ENCODE data around the gene NEO1. TPM values are rescaled to one million over a fixed set of nuclear protein-coding genes. Genes with fewer than 3 reads are reported as not detected.

NEO1 gene
- total RNA-seq, 2 donors from 2014 or later = 14.4 to 15.9 TPM

DNA sequence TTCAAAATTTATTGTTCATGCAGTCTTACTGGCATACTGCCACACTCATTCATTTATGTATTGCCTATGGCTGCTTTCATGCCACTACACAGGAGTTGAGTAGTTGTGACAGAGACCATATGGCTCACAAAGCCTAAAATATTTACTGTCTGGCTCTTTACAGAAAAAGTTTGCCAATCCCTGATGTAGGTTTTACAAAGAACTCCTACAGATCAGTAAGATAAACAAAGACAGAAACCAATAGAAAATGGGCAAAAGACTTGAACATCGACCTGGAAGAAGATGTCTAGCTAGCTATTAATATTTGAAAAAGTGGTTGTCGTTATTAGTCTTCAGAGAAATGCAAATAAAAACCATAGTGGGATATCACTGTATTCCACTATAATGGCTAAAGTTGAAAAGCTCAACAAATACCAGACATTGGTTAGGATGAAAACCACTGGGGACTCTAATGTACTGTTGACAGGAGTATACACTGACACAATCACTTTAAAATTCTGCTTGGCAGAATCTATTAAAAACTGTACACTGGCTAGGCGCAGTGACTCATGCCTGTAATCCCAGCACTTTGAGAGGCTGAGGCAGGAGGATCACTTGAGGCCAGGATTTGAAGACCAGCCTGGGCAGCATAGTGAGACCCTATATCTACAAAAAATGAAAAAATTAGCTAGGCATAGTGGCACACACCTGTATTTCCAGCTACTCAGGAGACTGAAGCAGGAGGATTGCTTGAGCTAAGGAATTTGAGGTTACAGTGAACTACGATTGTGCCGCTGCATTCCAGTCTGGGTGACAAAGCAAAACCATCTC, 87.7 kb downstream of the NEO1 start:
- H3K4me1 ChIP-seq = no peaks in the 10 kb centered on the region
- no peaks in the 10 kb centered on the region for H3K27me3 ChIP-seq
- no peak overlapping the region for H3K4me3 ChIP-seq
- DNase-seq (ENCODE audit: low spot score) = no peak
- TF ChIP-seq, protein P1, sequence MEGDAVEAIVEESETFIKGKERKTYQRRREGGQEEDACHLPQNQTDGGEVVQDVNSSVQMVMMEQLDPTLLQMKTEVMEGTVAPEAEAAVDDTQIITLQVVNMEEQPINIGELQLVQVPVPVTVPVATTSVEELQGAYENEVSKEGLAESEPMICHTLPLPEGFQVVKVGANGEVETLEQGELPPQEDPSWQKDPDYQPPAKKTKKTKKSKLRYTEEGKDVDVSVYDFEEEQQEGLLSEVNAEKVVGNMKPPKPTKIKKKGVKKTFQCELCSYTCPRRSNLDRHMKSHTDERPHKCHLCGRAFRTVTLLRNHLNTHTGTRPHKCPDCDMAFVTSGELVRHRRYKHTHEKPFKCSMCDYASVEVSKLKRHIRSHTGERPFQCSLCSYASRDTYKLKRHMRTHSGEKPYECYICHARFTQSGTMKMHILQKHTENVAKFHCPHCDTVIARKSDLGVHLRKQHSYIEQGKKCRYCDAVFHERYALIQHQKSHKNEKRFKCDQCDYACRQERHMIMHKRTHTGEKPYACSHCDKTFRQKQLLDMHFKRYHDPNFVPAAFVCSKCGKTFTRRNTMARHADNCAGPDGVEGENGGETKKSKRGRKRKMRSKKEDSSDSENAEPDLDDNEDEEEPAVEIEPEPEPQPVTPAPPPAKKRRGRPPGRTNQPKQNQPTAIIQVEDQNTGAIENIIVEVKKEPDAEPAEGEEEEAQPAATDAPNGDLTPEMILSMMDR (IDR thresholded peaks at IDR 0.05) = no peak
- H3K9me3 ChIP-seq = no peaks in the 10 kb centered on the region
- no peak overlapping the region for H3K27ac ChIP-seq
- H3K36me3 ChIP-seq = no peaks in the 10 kb centered on the region

GRCh38 chr15:73141216-73141900, 89.1 kb downstream of the NEO1 start:
- Histone ChIP-seq H3K27ac (no peak overlapping the region), H3K4me3 (no peak overlapping the region), H3K36me3 (no peaks in the 10 kb centered on the region), H3K4me1 (no peaks in the 10 kb centered on the region), H3K9me3 (no peaks in the 10 kb centered on the region), H3K27me3 (no peaks in the 10 kb centered on the region)
- DNase-seq (ENCODE audit: low spot score) = no peak
- TF ChIP-seq, protein P1 (IDR thresholded peaks at IDR 0.05) = no peak

DNA sequence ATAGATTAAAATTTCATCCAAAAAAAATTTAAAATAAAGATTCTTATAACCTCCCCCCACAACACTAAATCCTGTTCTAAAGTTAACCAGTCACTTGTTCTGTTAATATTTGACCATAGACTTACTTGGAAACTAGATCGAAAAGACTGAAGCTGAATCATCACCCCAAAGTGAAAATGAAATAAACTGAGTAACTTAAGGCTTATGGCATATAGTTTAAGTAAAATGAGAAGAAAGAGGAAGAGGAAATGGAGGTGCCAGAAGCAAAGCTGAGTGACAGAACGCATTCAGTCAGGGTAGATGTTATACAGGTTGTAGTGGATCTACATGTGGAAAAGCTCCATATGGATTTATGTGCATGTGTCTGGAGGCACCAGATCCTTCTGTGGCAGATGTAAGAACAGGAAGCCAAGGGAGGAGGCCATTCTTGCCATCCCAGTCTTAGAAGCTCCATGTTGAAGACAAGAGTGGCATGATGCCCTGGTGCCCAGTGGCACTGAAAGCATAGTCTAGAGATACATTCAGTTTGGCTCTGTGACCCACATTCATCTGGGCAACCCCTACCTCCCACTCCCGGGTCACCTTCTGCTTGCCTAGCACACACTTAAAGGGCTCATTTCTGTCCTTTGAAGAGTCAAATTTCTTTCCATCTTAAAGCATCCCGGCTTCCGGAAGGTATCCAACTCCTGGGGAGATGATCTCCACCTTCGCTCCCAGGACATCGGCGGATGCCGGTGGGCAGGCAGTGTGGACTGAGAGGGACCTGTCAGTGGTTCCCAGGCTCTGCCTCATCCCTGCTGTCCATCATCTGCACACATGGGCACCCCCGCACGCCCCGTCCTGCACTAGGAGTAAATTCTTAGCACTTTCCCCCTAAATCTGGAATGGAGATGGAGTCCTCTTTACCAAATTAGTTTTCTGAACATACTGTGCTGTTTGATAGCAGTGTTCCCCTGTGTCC, 90.8 kb downstream of the NEO1 start:
- H3K27me3 ChIP-seq = no peaks in the 10 kb centered on the region
- no peak for DNase-seq (ENCODE audit: low spot score)
- no peak overlapping the region for H3K4me3 ChIP-seq
- H3K4me1 ChIP-seq = no peaks in the 10 kb centered on the region
- H3K27ac ChIP-seq = no peak overlapping the region
- no peaks in the 10 kb centered on the region for H3K36me3 ChIP-seq
- TF ChIP-seq, protein P1 (IDR thresholded peaks at IDR 0.05) = no peak
- H3K9me3 ChIP-seq = no peaks in the 10 kb centered on the region

GRCh38 chr15:73143763-73144155, 91.5 kb downstream of the NEO1 start:
- Histone ChIP-seq H3K4me3 (no peak overlapping the region), H3K27ac (no peak overlapping the region), H3K27me3 (no peaks in the 10 kb centered on the region), H3K4me1 (no peaks in the 10 kb centered on the region), H3K9me3 (no peaks in the 10 kb centered on the region), H3K36me3 (no peaks in the 10 kb centered on the region)
- TF ChIP-seq, protein P1 (IDR thresholded peaks at IDR 0.05) = no peak
- no peak for DNase-seq (ENCODE audit: low spot score)

- no peak for DNase-seq (ENCODE audit: low spot score)
- H3K27me3 ChIP-seq = no peaks in the 10 kb centered on the region
- TF ChIP-seq, protein P1 (IDR thresholded peaks at IDR 0.05) = no peak
- no peak overlapping the region for H3K27ac ChIP-seq
- no peaks in the 10 kb centered on the region for H3K4me1 ChIP-seq
- no peaks in the 10 kb centered on the region for H3K9me3 ChIP-seq
- H3K36me3 ChIP-seq = no peaks in the 10 kb centered on the region
- H3K4me3 ChIP-seq = no peak overlapping the region
Measured at GRCh38 chr15:73146419-73146818, 94.2 kb downstream of the NEO1 start.

All from right atrium auricular region (tissue), 2 donors.